HG02938 (cell line): Measurements from ENCODE around the gene KCND1.
A peak's percentile ranks its signal among the peaks of the same experiment; 100 is the strongest.
"Not testable (repeated sequence)": the region's sequence is repeated elsewhere in the genome, so short reads cannot be mapped to it uniquely, and the experiment has no call there.

Experiments
- ATAC-seq: cut with Tn5 transposase; IDR thresholded peaks from one replicate; pipeline ENCODE4 v1.9.1; 2021; ENCODE audit warnings: mild to moderate bottlenecking, moderate library complexity; ENCODE audit not compliant: unreplicated experiment

Gene KCND1

GRCh38 chrX:48971249-48972219 lies at the start of gene KCND1:
Gene KCND1 (minus strand): TSS chrX:48971844. CDS start chrX:48970271, 1,573 bp downstream.
- ATAC-seq, result no peak

- ATAC-seq, result no peak
These were observed 48.1 kb upstream of the KCND1 start for GRCh38 chrX:49019599-49020249.

DNA sequence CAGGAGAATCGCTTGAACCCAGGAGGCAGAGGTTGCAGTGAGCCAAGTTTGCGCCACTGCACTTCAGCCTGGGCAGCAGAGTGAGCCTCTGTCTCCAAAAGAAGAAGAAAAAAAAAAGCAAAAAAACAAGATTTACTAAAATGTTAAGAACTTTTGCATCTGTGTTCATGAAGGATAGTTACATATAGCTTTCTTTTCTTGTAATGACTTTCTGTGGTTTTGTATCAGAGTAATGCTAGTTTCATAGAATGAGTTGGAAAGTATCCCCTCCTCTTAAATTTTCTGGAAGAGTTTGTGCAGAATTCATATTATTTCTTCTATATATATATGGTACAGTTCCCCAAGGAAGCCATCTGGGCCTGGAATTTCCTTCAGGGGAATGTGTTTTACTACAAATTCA lies 47.4 kb upstream of the KCND1 start:
- ATAC-seq, result no peak

DNA sequence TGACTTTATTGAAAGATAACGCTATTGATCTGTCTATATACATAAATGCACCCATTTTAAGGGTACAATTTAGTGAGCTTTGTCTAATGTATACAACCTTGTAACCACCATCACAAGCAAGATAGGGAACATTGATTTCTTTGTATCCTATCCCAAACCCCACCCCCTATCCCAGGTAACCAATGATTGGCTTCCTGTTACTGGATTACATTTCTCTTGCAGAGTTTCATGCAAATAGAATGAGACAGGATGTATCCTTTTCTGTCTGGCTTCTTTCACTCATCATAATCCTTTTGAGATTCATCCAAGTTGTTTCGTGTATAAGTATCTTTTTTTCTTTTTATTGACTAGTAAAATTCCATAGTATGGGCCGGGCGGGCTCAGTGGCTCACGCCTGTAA lies 32.1 kb upstream of the KCND1 start:
- no peak for ATAC-seq

DNA sequence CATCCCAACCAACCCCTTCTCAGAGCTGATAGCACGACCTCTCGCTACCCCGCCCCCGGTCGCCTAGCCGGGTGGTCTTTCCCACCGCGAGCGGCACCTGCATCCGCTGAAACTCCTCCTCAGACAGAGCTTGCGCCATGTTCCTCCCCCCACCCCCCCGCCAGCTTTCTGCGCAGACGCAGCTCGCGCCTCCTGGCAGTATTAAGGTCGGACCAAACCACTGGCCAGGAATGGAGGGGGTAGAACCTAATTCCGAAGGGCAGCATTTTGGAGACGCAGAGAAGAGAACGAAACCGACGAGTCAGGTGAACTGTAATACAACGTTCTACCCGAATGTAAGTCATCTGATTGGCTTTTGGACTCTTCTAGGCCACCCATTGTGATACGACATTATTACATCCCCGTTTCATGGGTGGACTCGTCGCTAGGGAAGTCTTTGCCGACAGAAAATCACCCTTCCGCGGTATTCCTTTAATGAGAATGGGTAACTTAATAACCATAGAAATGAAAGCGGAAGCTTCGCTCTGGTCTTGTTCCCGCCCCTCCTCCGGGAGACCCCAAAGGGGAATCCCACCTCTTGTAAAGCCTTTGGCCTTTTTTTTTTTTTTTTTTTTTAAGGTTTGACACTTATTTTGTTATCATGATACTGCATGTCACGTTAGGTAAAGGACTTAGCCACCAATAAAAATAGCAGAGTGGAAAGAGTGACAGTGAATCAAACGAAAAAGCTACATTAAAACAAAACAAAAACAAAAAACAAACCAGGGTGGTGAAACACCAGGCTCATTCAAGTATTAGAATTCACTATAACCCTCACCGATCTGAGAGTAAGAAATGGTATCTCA lies 30.7 kb upstream of the KCND1 start, which contains the start of gene GRIPAP1:
Gene GRIPAP1 (minus strand): TSS at position 174 of the 845 bp plus-strand sequence. CDS start 35 bp downstream, at position 139.
- ATAC-seq, result peak; percentile 79

GRCh38 chrX:49001521-49002090 lies 30.0 kb upstream of the KCND1 start:
- peak; percentile 39 for ATAC-seq

DNA sequence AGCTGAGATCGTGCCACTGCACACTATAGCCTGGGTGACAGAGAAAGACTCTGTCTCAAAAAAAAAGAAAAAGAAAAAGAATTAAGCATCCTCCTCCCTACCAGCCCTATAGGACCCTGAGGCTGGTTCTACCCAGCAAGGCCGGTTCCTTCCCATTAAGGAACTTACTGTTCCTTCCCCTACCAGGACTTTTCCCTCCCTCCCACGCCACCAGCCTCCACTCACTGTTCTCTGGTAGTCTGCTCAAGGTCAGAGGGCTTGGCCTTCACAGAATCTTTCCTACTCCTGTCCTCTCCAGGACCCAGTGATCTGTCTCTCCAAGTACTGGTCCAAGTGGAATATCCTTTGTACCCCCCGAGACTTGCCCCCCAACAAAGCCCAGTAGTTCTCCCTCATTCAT lies 29.0 kb upstream of the KCND1 start:
- no peak for ATAC-seq

DNA sequence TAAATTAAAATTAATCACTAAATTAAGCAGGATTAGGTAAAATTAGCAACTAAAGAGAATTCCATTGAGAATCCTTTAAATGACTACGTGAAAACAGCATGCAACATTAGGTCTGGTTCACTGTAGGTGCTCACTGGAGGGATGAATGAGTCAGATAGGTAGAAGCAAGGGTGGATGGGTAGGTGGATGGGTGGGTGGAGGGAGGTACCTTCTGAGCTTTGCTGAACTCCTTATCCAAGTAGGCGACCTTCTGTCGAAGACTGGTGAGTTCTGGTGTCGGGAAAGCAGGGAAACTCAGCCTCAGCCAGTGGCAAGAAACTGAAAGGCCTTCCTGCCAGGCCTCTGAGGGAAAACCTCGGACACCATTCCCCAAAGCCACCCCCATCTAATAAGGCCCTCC lies 27.4 kb upstream of the KCND1 start:
- no peak for ATAC-seq

DNA sequence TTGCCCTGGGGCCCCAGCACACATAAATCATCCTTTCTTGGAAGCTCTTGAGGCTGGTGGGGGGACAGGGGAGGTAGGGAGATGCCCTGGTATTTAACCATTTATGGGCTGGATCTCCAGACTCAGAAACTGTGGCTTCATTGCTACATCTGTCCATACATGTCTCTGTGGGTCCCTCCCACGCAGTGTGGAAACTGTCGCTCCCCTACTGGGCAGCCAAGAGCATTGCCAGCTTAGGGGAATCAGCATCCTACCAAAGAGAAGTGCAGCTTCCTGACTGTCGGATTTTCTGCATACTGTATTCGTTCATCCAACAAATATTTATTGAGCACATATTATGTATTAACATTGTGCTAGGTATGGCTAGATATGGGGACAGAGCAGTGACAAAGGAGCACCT lies 26.7 kb upstream of the KCND1 start:
- no peak for ATAC-seq

- ATAC-seq, result no peak
These were observed 26.2 kb upstream of the KCND1 start for GRCh38 chrX:48997865-48998264.

- no peak for ATAC-seq
These were observed 25.8 kb upstream of the KCND1 start for GRCh38 chrX:48997455-48997854.

GRCh38 chrX:48996969-48997368 lies 25.3 kb upstream of the KCND1 start:
- no peak for ATAC-seq

DNA sequence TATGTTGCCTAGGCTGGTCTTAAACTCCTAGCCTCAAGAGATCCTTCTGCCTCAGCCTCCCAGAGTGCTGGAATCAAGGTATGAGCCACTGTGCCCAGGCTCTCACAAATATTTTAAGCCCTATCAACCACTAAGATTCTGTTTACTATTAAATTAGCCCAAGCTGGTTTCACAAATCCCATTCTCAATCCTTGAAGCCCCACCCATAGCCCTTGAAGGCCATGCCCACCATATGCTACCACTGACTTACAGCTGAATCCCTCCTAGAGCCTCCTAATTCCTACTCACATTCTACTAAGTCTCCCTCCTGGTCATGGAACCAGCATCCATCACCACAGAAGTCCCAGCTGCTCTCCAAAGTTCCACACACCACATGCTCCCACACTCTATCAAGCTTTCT lies 20.7 kb upstream of the KCND1 start:
- ATAC-seq, result no peak

GRCh38 chrX:48989483-48989882 lies 17.8 kb upstream of the KCND1 start:
- no peak for ATAC-seq

DNA sequence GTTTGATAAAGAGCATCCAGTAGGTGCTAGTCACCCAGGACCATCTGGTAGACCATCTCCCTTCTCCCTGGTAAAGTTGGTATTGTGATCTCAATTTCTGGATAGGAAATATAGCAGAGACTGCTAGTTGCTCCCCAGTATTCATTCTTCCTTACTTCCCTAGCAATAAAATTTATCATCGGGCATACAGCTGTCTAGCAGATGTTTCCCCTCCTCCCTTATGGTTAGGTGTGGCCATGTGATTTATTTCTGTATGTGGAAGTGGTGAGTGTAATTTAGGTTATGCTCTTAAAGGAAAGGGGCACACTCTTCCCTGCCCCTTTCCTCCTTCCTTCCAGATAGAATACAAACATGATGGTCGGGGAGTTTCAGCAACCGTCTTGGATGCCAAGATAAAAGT lies 12.3 kb upstream of the KCND1 start:
- ATAC-seq, result no peak

DNA sequence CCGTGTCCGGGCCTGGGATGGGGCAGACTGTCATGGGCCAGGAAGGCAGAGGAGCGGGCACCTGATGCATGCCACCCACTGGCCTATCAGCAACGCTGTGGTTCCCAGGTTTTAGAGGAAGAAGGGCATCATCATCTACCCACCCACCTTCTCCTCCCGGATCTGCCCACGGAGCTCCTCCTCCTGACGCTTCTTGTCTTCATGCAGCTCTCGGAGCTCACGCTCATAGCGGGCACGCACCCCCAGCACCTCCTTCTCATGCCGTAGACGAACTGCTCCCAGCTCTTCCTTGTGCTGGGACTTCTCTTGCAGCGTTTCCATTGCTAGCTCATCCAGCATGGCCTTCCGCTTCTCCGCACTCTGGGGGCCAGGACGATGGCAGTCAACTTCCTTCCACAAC lies 11.4 kb upstream of the KCND1 start:
- no peak for ATAC-seq

DNA sequence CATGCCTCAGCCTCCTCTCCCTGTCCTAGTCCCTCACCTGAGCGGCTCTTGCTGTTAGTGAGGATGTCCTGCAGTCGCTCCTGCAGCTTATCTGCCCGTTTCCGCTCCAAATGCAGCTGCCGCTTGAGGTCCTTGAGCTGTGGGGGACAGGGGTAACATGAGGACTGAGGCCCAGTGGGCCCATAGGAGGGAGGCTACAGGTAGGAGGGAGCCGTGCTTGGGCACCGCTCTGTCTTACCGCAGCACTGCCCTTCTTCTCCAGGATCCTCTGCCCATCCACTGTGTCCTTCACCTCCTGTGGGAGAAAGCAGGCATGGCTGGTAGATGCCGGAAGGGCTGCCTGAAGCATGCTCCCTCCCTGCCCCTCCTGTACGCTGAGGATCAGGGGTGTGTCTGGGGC lies 9.5 kb upstream of the KCND1 start:
- no peak for ATAC-seq

- ATAC-seq, result not testable (repeated sequence)
These were observed 8.7 kb upstream of the KCND1 start for GRCh38 chrX:48980341-48980740.

- no peak for ATAC-seq
These were observed 6.6 kb upstream of the KCND1 start for GRCh38 chrX:48978226-48978625.

- ATAC-seq, result no peak
These were observed 4.4 kb upstream of the KCND1 start for GRCh38 chrX:48976086-48976485.

- ATAC-seq, result no peak
These were observed 3.9 kb upstream of the KCND1 start for GRCh38 chrX:48975541-48975940.
